ENCODE data around the gene CPLANE1.
"Not testable (repeated sequence)": the region's sequence is repeated elsewhere in the genome, so short reads cannot be mapped to it uniquely, and the experiment has no call there.

CPLANE1 gene

GRCh38 chr5:37111426-37112382, 137.5 kb downstream of the CPLANE1 start:
- Mint-ChIP-seq H3K4me1 (peaks cover 38% of the 10 kb centered on the region), H3K27me3 (no peaks in the 10 kb centered on the region), H3K9me3 (peaks cover 11 to 14% of the 10 kb centered on the region in 2 donors), H3K4me3 (peak overlapping the region; percentile 41 to 70), H3K27ac (peak overlapping the region in 1 of 2 donors; percentile 68)
- peak; percentile 87 for ATAC-seq
- DNase-seq: peak; percentile 27

GRCh38 chr5:37110135-37110534, 139.0 kb downstream of the CPLANE1 start:
- no peak for DNase-seq
- Mint-ChIP-seq H3K4me3 (no peak overlapping the region), H3K27ac (no peak overlapping the region), H3K9me3 (peaks cover 11 to 14% of the 10 kb centered on the region in 2 donors), H3K4me1 (peaks cover 38% of the 10 kb centered on the region), H3K27me3 (no peaks in the 10 kb centered on the region)
- no peak for ATAC-seq

DNA sequence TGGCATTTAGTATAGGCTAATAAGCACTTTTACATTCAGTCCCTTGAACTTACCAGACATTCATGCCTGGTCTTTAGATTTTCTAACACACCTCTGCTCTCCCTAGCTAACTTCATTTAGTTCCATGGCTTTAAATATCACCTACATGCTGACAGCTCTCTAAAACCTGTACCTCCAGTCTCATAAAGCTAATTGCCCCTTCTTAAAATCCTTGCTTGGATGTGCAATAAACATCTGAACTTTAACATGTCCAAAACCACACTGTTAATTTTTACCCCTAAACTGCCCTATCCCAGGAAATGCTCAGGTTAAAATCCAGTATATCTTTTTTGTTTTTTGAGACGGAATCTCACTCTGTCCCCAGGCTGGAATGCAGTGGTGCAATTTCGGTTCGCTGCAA, 139.8 kb downstream of the CPLANE1 start:
- ATAC-seq: no peak

DNA sequence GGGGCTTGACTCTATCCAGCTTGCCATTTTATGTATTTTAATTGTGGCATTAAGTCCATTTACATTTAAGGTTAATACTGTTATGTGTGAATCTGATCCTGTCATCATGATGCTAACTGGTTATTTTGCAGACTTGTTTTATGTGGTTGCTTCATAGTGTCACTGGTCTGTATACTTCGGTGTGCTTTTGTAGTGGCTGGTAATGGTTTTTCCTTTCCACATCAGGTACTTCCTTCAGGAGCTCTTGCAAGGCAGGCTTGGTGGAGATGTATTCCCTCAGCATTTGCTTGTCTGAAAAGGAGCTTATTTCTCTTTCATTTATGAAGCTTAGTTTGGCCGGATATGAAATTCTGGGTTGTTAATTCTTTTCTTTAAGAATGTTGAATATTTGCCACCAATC, 145.9 kb downstream of the CPLANE1 start:
- Mint-ChIP-seq H3K27me3 (no peaks in the 10 kb centered on the region), H3K27ac (no peak overlapping the region), H3K4me3 (no peak overlapping the region), H3K4me1 (no peaks in the 10 kb centered on the region), H3K9me3 (peaks cover 23 to 51% of the 10 kb centered on the region in 2 donors)
- ATAC-seq (no peak), DNase-seq (no peak)

More for the DNA sequence above, 139.8 kb downstream of the CPLANE1 start:
- Mint-ChIP-seq H3K4me3 (no peak overlapping the region), H3K27me3 (no peaks in the 10 kb centered on the region), H3K4me1 (peaks cover 38% of the 10 kb centered on the region), H3K9me3 (peaks cover 11 to 14% of the 10 kb centered on the region in 2 donors), H3K27ac (no peak overlapping the region)
- DNase-seq: no peak

DNA sequence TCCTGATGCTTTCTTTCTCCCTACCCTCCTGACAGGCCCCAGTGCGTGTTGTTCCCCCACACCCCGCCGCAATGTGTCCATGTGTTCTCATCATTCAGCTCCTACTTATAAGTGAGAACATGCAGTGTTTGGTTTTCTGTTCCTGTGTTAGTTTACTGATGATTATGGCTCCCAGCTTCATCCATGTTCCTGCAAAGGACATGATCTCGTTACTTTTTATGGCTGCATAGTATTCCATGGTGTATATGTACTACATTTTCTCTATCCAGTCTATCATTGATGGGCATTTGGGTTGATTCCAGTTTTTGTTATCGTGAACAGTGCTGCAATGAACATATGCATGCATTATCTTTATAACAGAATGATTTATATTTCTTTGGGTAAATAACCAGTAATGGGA, 149.9 kb downstream of the CPLANE1 start:
- peaks cover 42 to 77% of the 10 kb centered on the region in 2 donors for H3K9me3 Mint-ChIP-seq
- DNase-seq, H3K4me3 Mint-ChIP-seq, H3K27me3 Mint-ChIP-seq, ATAC-seq, H3K27ac Mint-ChIP-seq, H3K4me1 Mint-ChIP-seq: not testable (repeated sequence)

DNA sequence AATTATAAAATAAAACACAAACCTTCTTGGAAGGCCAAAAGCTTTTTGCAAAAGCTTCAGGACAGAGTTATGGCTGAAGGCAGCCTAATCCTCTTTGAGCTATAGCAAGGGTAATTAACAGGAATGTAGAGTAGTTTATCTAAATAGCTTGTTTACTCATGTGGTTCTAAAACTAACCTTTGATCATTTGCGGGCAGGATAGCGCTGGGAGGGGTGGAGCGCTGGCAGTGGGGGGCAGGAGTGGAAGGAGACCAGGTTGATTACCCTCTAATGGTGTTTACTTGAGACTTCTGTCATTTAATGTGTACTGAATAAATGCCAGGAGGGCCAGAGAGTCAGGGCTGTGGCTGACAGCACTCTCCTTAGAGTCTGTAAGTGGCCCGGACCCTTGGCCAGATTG, 155.4 kb downstream of the CPLANE1 start:
- not testable (repeated sequence) for H3K4me3 Mint-ChIP-seq, ATAC-seq, H3K27me3 Mint-ChIP-seq, DNase-seq, H3K27ac Mint-ChIP-seq, H3K4me1 Mint-ChIP-seq
- peaks cover 24 to 32% of the 10 kb centered on the region in 2 donors for H3K9me3 Mint-ChIP-seq

DNA sequence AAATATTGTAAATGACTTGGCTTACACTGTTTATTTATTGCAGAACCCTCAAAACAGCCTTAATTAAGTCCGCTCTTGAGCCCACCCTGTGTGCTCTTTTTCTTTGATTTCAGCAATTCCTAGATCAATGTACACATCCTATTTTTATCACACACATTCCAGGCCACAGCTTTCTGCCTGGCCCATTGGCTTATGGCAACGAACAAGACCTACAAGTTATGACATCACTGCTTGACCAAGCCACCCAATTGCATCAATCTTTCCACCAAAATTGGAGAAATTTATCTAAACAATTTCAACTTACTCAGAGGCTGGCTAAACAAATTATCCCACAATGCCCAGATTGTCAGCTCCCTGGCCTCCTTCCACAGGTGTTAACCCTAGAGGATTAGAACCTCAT, 158.4 kb downstream of the CPLANE1 start:
- ATAC-seq (no peak), DNase-seq (no peak)
- Mint-ChIP-seq H3K4me1 (no peaks in the 10 kb centered on the region), H3K27me3 (no peaks in the 10 kb centered on the region), H3K27ac (no peak overlapping the region), H3K9me3 (peaks cover 0 to 9% of the 10 kb centered on the region in 2 donors), H3K4me3 (no peak overlapping the region)

- ATAC-seq (no peak), DNase-seq (no peak)
- Mint-ChIP-seq H3K27me3 (no peaks in the 10 kb centered on the region), H3K4me1 (no peaks in the 10 kb centered on the region), H3K27ac (no peak overlapping the region), H3K4me3 (no peak overlapping the region), H3K9me3 (peaks cover 0 to 9% of the 10 kb centered on the region in 2 donors)
Observed at GRCh38 chr5:37090123-37090726, 159.0 kb downstream of the CPLANE1 start.

DNA sequence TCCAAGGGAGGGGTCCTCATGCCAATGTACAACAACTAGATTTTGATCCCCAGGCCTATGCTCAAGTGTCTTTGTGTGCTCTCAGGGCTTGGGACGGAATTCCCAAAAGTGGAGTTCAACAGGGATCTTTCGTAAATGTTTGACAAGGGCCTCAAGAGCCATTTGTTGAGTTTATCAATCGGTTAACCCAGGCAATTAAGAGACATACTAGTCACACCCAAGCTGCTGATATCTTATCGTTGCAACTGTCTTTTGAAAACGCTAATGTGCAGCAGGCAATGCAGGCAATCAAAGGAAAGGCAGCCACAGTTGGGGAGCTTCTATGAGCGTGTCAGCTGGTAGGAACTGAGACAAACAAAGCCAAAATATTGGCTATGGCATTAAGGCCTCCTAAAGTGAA, 161.2 kb downstream of the CPLANE1 start:
- no peak overlapping the region for H3K27ac Mint-ChIP-seq
- DNase-seq (no peak), ATAC-seq (no peak)
- H3K27me3 Mint-ChIP-seq: no peaks in the 10 kb centered on the region
- no peak overlapping the region for H3K4me3 Mint-ChIP-seq
- no peaks in the 10 kb centered on the region for H3K9me3 Mint-ChIP-seq
- no peaks in the 10 kb centered on the region for H3K4me1 Mint-ChIP-seq

GRCh38 chr5:37086466-37087173, 162.6 kb downstream of the CPLANE1 start:
- Mint-ChIP-seq H3K27me3 (no peaks in the 10 kb centered on the region), H3K4me1 (no peaks in the 10 kb centered on the region), H3K9me3 (no peaks in the 10 kb centered on the region), H3K27ac (no peak overlapping the region), H3K4me3 (no peak overlapping the region)
- DNase-seq (no peak), ATAC-seq (no peak)

DNA sequence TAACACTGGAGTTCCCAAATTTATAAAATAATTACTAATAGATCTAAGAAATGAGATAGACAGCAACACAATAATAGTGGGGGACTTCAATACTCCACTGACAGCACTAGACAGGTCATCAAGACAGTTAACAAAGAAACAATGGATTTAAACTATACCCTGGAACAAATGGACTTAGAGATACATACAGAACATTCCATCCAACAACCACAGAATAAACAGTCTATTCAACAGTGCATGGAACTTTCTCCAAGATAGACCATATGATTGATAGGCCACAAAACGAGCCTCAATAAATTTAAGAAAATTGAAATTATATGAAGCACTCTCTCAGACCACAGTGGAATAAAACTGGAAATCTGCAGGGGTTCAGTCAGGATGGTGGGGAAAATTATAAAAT, 163.2 kb downstream of the CPLANE1 start:
- not testable (repeated sequence) for H3K27ac Mint-ChIP-seq, H3K9me3 Mint-ChIP-seq, H3K4me1 Mint-ChIP-seq, H3K4me3 Mint-ChIP-seq, H3K27me3 Mint-ChIP-seq, DNase-seq, ATAC-seq

DNA sequence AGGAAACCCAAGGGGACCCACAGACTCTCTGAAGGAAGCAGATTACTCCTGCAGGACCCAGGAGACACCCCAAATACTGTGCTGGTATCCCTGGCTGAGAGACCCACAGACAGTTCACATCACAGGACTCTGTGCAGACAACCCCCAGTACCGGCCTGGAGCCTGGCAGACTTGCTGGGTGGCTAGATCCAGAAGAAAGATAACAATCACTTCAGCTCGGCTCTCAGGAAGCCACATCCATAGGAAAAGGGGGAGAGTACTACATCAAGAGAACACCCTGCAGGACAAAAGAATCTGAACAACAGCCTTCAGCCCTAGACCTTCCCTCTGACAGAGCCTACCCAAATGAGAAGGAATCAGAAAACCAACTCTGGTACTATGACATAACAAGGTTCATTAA, 166.2 kb downstream of the CPLANE1 start:
- not testable (repeated sequence) for H3K4me3 Mint-ChIP-seq, H3K27ac Mint-ChIP-seq, H3K27me3 Mint-ChIP-seq, H3K9me3 Mint-ChIP-seq, H3K4me1 Mint-ChIP-seq, DNase-seq, ATAC-seq

DNA sequence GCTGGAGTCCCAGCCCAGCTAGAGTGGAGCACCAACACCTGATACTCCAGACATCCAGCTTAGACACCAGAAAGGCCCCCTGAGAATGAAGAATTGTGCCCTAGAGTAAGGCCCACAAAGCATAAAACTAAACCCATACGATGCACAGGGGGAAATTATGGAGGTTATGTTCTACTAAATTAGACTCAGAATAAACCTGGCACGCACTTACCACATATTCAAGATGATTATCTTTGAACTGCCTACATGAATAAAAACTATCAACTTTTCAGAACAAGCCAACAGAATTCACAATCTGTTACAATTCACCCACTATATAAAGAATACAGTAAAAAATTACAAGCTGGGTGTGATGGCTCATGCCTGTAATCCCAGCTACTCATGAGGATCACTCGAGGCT, 168.5 kb downstream of the CPLANE1 start:
- Mint-ChIP-seq H3K4me3 (no peak overlapping the region), H3K9me3 (no peaks in the 10 kb centered on the region), H3K27me3 (no peaks in the 10 kb centered on the region), H3K4me1 (no peaks in the 10 kb centered on the region), H3K27ac (no peak overlapping the region)
- no peak for DNase-seq
- no peak for ATAC-seq

- DNase-seq (no peak), ATAC-seq (no peak)
- Mint-ChIP-seq H3K9me3 (no peaks in the 10 kb centered on the region), H3K27ac (no peak overlapping the region), H3K27me3 (no peaks in the 10 kb centered on the region), H3K4me3 (no peak overlapping the region), H3K4me1 (no peaks in the 10 kb centered on the region)
Observed at GRCh38 chr5:37077146-37077545, 172.0 kb downstream of the CPLANE1 start.

GRCh38 chr5:37075399-37075950, 173.7 kb downstream of the CPLANE1 start:
- no peak overlapping the region for H3K4me3 Mint-ChIP-seq
- DNase-seq (no peak), ATAC-seq (no peak)
- no peaks in the 10 kb centered on the region for H3K9me3 Mint-ChIP-seq
- no peaks in the 10 kb centered on the region for H3K4me1 Mint-ChIP-seq
- H3K27ac Mint-ChIP-seq: peak overlapping the region in 1 of 2 donors; percentile 39
- H3K27me3 Mint-ChIP-seq: no peaks in the 10 kb centered on the region
